Measurements from ENCODE around the gene HAUS7.

HAUS7 gene

GRCh38 chrX:153476666-153477363 lies 6.4 kb upstream of the HAUS7 start:
- no peak for TF ChIP-seq REST (IDR thresholded peaks at IDR 0.05; ENCODE audit: insufficient read depth in 1 of 2, low read depth in 2 of 2, low read length in 2 of 2)
- no peak for TF ChIP-seq POLR2AphosphoS5 (IDR thresholded peaks at IDR 0.05; ENCODE audit: low read depth, low read length)
- TF ChIP-seq SIN3A (IDR thresholded peaks at IDR 0.05; ENCODE audit: borderline replicate concordance, insufficient read depth, low read length), result no peak
- no peak for TF ChIP-seq TAF1 (IDR thresholded peaks at IDR 0.05; ENCODE audit: borderline replicate concordance, insufficient read depth, low read length)
- no peak for TF ChIP-seq FOXP2 (optimal IDR thresholded peaks at IDR 0.05; ENCODE audit: borderline replicate concordance, extremely low read depth, extremely low read length, insufficient read depth)

- TF ChIP-seq SIN3A (IDR thresholded peaks at IDR 0.05; ENCODE audit: borderline replicate concordance, insufficient read depth, low read length), result no peak
- no peak for TF ChIP-seq POLR2AphosphoS5 (IDR thresholded peaks at IDR 0.05; ENCODE audit: low read depth, low read length)
These were observed 5.4 kb upstream of the HAUS7 start for GRCh38 chrX:153475751-153476281.

GRCh38 chrX:153475271-153475670 lies 4.9 kb upstream of the HAUS7 start:
- TF ChIP-seq REST (IDR thresholded peaks at IDR 0.05; ENCODE audit: insufficient read depth in 1 of 2, low read depth in 2 of 2, low read length in 2 of 2), result no peak
- no peak for TF ChIP-seq FOXP2 (optimal IDR thresholded peaks at IDR 0.05; ENCODE audit: borderline replicate concordance, extremely low read depth, extremely low read length, insufficient read depth)
- TF ChIP-seq SIN3A (IDR thresholded peaks at IDR 0.05; ENCODE audit: borderline replicate concordance, insufficient read depth, low read length), result no peak
- TF ChIP-seq POLR2AphosphoS5 (IDR thresholded peaks at IDR 0.05; ENCODE audit: low read depth, low read length), result no peak
- TF ChIP-seq TAF1 (IDR thresholded peaks at IDR 0.05; ENCODE audit: borderline replicate concordance, insufficient read depth, low read length), result no peak

- no peak for TF ChIP-seq FOXP2 (optimal IDR thresholded peaks at IDR 0.05; ENCODE audit: borderline replicate concordance, extremely low read depth, extremely low read length, insufficient read depth)
- no peak for TF ChIP-seq TAF1 (IDR thresholded peaks at IDR 0.05; ENCODE audit: borderline replicate concordance, insufficient read depth, low read length)
- TF ChIP-seq REST (IDR thresholded peaks at IDR 0.05; ENCODE audit: insufficient read depth in 1 of 2, low read depth in 2 of 2, low read length in 2 of 2), result no peak
- no peak for TF ChIP-seq SIN3A (IDR thresholded peaks at IDR 0.05; ENCODE audit: borderline replicate concordance, insufficient read depth, low read length)
- TF ChIP-seq POLR2AphosphoS5 (IDR thresholded peaks at IDR 0.05; ENCODE audit: low read depth, low read length), result no peak
These were observed 4.3 kb upstream of the HAUS7 start for GRCh38 chrX:153474718-153475117.

- no peak for TF ChIP-seq FOXP2 (optimal IDR thresholded peaks at IDR 0.05; ENCODE audit: borderline replicate concordance, extremely low read depth, extremely low read length, insufficient read depth)
- TF ChIP-seq POLR2AphosphoS5 (IDR thresholded peaks at IDR 0.05; ENCODE audit: low read depth, low read length), result no peak
- TF ChIP-seq SIN3A (IDR thresholded peaks at IDR 0.05; ENCODE audit: borderline replicate concordance, insufficient read depth, low read length), result no peak
- TF ChIP-seq REST (IDR thresholded peaks at IDR 0.05; ENCODE audit: insufficient read depth in 1 of 2, low read depth in 2 of 2, low read length in 2 of 2), result no peak
- no peak for TF ChIP-seq TAF1 (IDR thresholded peaks at IDR 0.05; ENCODE audit: borderline replicate concordance, insufficient read depth, low read length)
These were observed 3.9 kb upstream of the HAUS7 start for GRCh38 chrX:153474266-153474665.
